OCI-LY7 (cell line): ENCODE results near the gene ZCCHC10. TPM values are rescaled to one million over a fixed set of nuclear protein-coding genes. Genes with fewer than 3 reads are reported as not detected.
A peak's percentile ranks its signal among the peaks of the same experiment; 100 is the strongest.

ENCODE experiments used
- Bru-seq: library from RNA; stranded (reverse); fragments of 400-500 nt; gene quantifications from one replicate; lab custom pipeline; 2021; lab: Mats Ljungman, UMichigan
- BruChase-seq, 2 experiments: library from RNA; stranded (reverse); fragments of 400-500 nt; gene quantifications; one replicate each; lab custom pipeline; 2021; lab: Mats Ljungman, UMichigan
- BruUV-seq: library from RNA; stranded (reverse); fragments of 400-500 nt; replicated peaks from 2 replicates; lab custom pipeline; 2021; lab: Mats Ljungman, UMichigan
- CTCF ChIA-PET: fragments of 300-600 bp; sonication (Branson Sonifier 250); formaldehyde crosslinking; loops from one replicate; lab custom pipeline; 2022; ENCODE audit warnings: antibody characterized with exemption; ENCODE audit not compliant: unreplicated experiment; lab: Charles Lee
- POLR2A ChIA-PET: fragments of 300-600 bp; sonication (Branson Sonifier 250); formaldehyde crosslinking; loops from one replicate; lab custom pipeline; 2022; ENCODE audit warnings: antibody characterized with exemption; lab: Charles Lee
- DNase-seq: peaks from one replicate; pipeline ENCODE4 v3.0.0-alpha.2; 2015; ENCODE audit warnings: low spot score
- H2AFZ ChIP-seq: fragments of 200-600 bp; sonication (generic), shearing (Covaris generic); 2 replicates; pipeline ENCODE4 v1.6.1; 2014; ENCODE audit warnings: mild to moderate bottlenecking, antibody characterized with exemption, low read length, moderate library complexity
- H3K27ac ChIP-seq: fragments of 200-600 bp; sonication (generic); 2 replicates; pipeline ENCODE4 v1.5.1; 2014; ENCODE audit warnings: mixed run types, low read depth, mild to moderate bottlenecking, moderate library complexity, low read length, inconsistent platforms; ENCODE audit not compliant: poor library complexity, severe bottlenecking
- H3K36me3 ChIP-seq: fragments of 200-600 bp; sonication (generic); 2 replicates; pipeline ENCODE4 v1.6.1; 2014; ENCODE audit warnings: mild to moderate bottlenecking, antibody characterized with exemption, low read length, moderate library complexity, mixed read lengths; ENCODE audit not compliant: insufficient read depth
- H3K4me1 ChIP-seq: fragments of 200-600 bp; sonication (generic); 2 replicates; pipeline ENCODE4 v1.5.1; 2014; ENCODE audit warnings: mild to moderate bottlenecking, low read length; ENCODE audit not compliant: insufficient read depth, poor library complexity, severe bottlenecking
- H3K4me2 ChIP-seq: fragments of 200-600 bp; sonication (generic); 2 replicates; pipeline ENCODE4 v1.6.1; 2014; ENCODE audit warnings: mild to moderate bottlenecking, low read length
- H3K4me3 ChIP-seq: fragments of 200-600 bp; sonication (generic); 2 replicates; pipeline ENCODE4 v1.5.1; 2014; ENCODE audit warnings: mild to moderate bottlenecking, low read depth, low read length; ENCODE audit not compliant: poor library complexity, severe bottlenecking
- H3K79me2 ChIP-seq: fragments of 200-600 bp; sonication (generic); 2 replicates; pipeline ENCODE4 v1.6.1; 2016; ENCODE audit warnings: low read depth, mild to moderate bottlenecking, low read length, moderate library complexity, mixed read lengths; ENCODE audit not compliant: insufficient read depth
- H3K9me2 ChIP-seq: fragments of 200-600 bp; sonication (generic); 2 replicates; pipeline ENCODE4 v1.6.1; 2016; ENCODE audit warnings: mild to moderate bottlenecking, low read length, mixed read lengths; ENCODE audit not compliant: insufficient read depth
- H3K9me3 ChIP-seq: fragments of 200-600 bp; sonication (generic); 2 replicates; pipeline ENCODE4 v1.6.1; 2014; ENCODE audit warnings: mild to moderate bottlenecking, mixed run types, low read length, mixed read lengths
- H4K20me1 ChIP-seq: fragments of 200-600 bp; sonication (generic); 2 replicates; pipeline ENCODE4 v1.6.1; 2014; ENCODE audit warnings: mild to moderate bottlenecking, antibody characterized with exemption, low read length, moderate library complexity, mixed read lengths; ENCODE audit not compliant: insufficient read depth
- EZH2phosphoT487 ChIP-seq: fragments of 200-600 bp; sonication (generic); IDR thresholded peaks from 2 replicates; pipeline ENCODE4 v1.6.1; 2018; ENCODE audit warnings: low read depth, borderline replicate concordance, mild to moderate bottlenecking, mixed run types, antibody characterized with exemption, low read length, moderate library complexity, mixed read lengths
- intact Hi-C: fragments of 100-400 bp; cut with micrococcal nuclease; formaldehyde crosslinking; loops from one replicate; pipeline ENCODE4 v1.10.0; 2022; ENCODE audit not compliant: unreplicated experiment
- long read RNA-seq: library from polyadenylated mRNA; stranded (forward); transcript quantifications from one replicate; pipeline ENCODE4 v2.0.0, GENCODE V29; 2022
- total RNA-seq, 2 experiments: library from RNA; depleted of rRNA in 1 of 2; stranded (reverse); fragments of >200 nt in 1 of 2; shearing (Covaris generic) in 1 of 2; gene quantifications; 2 replicates each; pipeline ENCODE4 v1.2.3, GENCODE V29; 2014 to 2022
- TF ChIP-seq, protein P1 (sequence below): fragments of 200-600 bp; sonication (generic); conservative IDR thresholded peaks from 2 replicates; pipeline ENCODE4 v1.5.1; 2014; ENCODE audit warnings: mild to moderate bottlenecking, antibody characterized with exemption, low read length, moderate library complexity, mixed read lengths

The ZCCHC10 gene
- total RNA-seq (2014; rRNA removed; shearing (Covaris generic)) (26.9 and 27.2 TPM in 2 replicates), total RNA-seq (2022) (45.2 and 45.4 TPM in 2 replicates), Bru-seq, nascent RNA (percentile 77 among the genes with signal in this experiment), BruChase-seq, experiment 1, labeled RNA remaining after a 6-hour chase (percentile 74 among the genes with signal in this experiment), BruChase-seq, experiment 2, labeled RNA remaining after a 2-hour chase (percentile 86 among the genes with signal in this experiment)
- long read RNA-seq, transcript ZCCHC10-207 (5 exons, 1,070 nt) = minor isoform, 30 of 131 reads
- long read RNA-seq, transcript ZCCHC10-206 (4 exons, 608 nt) = minor isoform, 13 of 131 reads
- long read RNA-seq, transcript ZCCHC10-203 (3 exons, 325 nt) = minor isoform, 12 of 131 reads
- long read RNA-seq, transcript ZCCHC10-201 (4 exons, 2,178 nt) = major isoform, 43 of 131 reads
- long read RNA-seq, partial matches to known transcripts = 6 of 131 reads
- long read RNA-seq, other reads (novel, unspliced or antisense) = 17 of 131 reads

DNA sequence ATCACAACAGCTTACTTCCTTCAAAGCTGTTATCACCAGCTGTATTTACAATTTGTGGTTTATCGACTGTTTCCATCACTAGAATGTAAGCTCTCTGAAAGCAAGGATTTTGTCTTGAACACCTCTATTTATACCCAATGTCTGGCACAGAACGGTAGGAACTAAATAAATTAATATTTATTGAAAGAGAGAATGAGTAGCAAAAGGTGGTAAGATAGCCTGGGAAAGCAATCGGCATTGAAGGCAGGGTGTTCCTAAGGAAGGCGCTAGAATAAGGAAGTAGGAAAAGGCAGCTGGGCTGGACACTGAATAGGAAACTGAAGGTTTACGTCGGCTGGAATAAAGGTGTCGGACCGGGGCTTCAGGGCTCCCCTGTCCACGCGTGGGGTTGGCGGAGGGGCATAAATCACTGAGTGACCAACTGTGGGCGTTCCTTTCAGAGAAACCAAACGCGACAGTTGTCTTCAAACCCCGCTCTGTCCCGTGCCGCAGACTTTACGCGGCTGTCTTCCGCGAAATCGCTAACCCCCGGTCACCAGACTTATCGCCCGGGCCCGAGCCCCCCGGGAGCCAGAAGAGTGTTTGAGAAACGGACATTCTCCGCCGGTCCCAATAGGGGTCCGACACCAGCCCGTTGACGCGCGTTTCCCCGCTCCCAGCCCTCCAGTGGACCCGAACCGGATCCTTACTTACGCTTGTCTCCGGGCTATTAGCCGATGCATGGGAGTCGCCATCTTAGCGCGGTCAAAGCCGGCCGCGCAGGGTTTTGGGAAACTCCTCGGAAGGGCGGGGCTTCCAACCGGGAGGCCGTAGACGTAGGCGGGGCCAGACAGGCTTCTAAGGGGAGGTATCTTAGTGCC, at the start of gene ZCCHC10:
TSS of gene ZCCHC10 (minus strand) at position 746 of the 860 bp plus-strand sequence. CDS start at position 734, 12 bp downstream.
- ChIA-PET CTCF (no interaction called here), POLR2A (interaction anchor here (0.5 to 2.4 kb wide), 12 partner anchors 8 to 90 kb away, joined by 3 to 13 read pairs (median 4); partner anchors contain the start of genes AFF4 and HSPA4)
- DNase-seq = peak; percentile 96
- Histone ChIP-seq H3K9me2 (no peaks in the 10 kb centered on the region), H3K36me3 (peaks cover 29% of the 10 kb centered on the region), H3K4me1 (peaks cover 36% of the 10 kb centered on the region), H3K79me2 (peaks cover 53% of the 10 kb centered on the region), H3K4me2 (peak within 1 kb of the TSS; percentile 89), H4K20me1 (no peaks in the 10 kb centered on the region), H3K9me3 (no peaks in the 10 kb centered on the region), H3K27ac (peak within 1 kb of the TSS; percentile 69), H2AFZ (peak within 1 kb of the TSS; percentile 82), H3K4me3 (peak within 1 kb of the TSS; percentile 79)
- intact Hi-C loops = loop anchor here (1.0 kb wide), 1 partner anchor 63 kb away; the partner anchor contains the start of gene AFF4
- TF ChIP-seq EZH2phosphoT487 = no peak
- TF ChIP-seq, protein P1, sequence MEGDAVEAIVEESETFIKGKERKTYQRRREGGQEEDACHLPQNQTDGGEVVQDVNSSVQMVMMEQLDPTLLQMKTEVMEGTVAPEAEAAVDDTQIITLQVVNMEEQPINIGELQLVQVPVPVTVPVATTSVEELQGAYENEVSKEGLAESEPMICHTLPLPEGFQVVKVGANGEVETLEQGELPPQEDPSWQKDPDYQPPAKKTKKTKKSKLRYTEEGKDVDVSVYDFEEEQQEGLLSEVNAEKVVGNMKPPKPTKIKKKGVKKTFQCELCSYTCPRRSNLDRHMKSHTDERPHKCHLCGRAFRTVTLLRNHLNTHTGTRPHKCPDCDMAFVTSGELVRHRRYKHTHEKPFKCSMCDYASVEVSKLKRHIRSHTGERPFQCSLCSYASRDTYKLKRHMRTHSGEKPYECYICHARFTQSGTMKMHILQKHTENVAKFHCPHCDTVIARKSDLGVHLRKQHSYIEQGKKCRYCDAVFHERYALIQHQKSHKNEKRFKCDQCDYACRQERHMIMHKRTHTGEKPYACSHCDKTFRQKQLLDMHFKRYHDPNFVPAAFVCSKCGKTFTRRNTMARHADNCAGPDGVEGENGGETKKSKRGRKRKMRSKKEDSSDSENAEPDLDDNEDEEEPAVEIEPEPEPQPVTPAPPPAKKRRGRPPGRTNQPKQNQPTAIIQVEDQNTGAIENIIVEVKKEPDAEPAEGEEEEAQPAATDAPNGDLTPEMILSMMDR = no peak
- BruUV-seq = TSS peak; percentile 79

DNA sequence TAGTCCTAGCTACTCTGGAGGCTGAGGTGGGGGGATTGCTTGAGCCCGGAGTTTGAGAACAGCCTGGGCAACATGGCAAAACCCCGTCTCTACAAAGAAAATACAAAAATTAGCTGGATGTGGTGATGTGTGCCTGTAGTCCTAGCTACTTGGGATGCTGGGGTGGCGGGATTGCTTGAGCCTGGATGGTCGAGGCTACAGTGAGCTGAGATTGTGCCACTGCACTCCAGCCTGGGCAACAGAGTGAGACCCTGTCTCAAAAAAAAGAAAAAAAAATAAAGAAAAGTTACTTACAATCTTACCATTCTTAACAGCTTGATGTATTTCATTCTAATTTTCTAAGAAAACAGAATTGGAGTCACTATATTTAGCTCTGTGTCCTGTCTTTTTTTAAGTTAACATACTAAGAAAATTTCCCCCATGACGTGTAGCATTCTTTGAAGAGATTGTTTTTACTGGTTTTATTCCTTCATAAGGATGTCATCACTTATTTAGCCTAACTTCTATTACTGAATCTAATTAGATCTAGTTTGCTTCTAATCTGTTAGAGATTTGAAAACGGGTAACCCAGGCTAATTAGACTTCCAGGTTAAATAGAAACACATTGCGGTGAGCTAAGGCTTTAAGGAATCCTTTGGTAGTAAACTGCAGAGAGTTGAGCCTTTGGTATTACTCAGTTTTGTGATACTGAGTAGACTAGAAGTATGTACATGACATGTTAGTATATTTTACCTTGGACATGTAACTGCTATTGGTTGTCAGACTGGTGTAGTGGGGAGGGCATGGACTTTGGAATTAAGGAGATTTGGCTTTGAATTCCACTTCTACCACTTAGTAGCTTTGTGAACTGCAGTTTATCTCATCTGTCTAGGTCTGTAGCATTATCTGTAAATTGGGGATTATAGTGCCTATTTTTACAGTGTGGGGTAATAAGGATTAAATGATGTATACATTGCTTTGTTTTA, 49.5 kb upstream of the ZCCHC10 start:
- ChIA-PET CTCF (interaction anchor here (1.0 kb wide), 1 partner anchor 29 kb away, joined by 3 read pairs; no protein-coding TSS in a partner anchor), POLR2A (interaction anchor here (0.6 to 1.0 kb wide), 4 partner anchors 27 to 431 kb away, joined by 3 to 5 read pairs (median 3); no protein-coding TSS in a partner anchor)
- H3K36me3 ChIP-seq = peaks cover 96% of the 10 kb centered on the region
- no peaks in the 10 kb centered on the region for H3K9me3 ChIP-seq
- no peak for TF ChIP-seq EZH2phosphoT487
- TF ChIP-seq, protein P1 = no peak
- intact Hi-C loops = no loop called here
- no peaks in the 10 kb centered on the region for H3K9me2 ChIP-seq
- BruUV-seq = no TSS peak
- no peaks in the 10 kb centered on the region for H3K4me1 ChIP-seq
- H3K27ac ChIP-seq = no peak overlapping the region
- H3K79me2 ChIP-seq = peaks cover 68% of the 10 kb centered on the region
- DNase-seq = no peak
- H3K4me3 ChIP-seq = no peak overlapping the region
- no peaks in the 10 kb centered on the region for H4K20me1 ChIP-seq
- no peak overlapping the region for H3K4me2 ChIP-seq
- no peak overlapping the region for H2AFZ ChIP-seq
